Measurements from ENCODE around the gene KASH5.

Gene KASH5

DNA sequence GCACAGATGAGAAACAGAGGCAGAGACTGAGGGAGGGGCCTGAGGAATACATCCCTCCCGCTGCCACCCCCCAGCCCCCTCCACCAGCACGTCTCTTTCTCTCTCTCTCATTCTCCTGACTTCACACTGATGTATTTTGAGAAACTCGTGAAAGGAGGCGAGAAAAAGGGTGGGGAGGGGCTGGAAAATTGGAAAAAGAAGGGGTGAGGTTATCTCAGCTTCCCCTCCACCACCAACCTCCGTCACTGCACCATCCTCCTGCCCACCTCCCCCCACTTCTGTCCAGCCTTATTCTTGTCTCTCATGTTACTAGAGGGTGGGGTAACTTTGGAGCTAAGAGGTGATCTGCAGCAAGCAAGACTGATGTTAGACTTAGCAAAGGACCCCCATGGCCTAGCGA is 51.8 kb downstream of the KASH5 start:
- no peak for DNase-seq
- H3K9ac ChIP-seq (ENCODE audit: low read length), result no peak overlapping the region
- no peaks in the 10 kb centered on the region for H3K4me1 ChIP-seq (ENCODE audit: low read length)
- H3K27me3 ChIP-seq (replicated peaks; ENCODE audit: insufficient read depth, low read length), result peaks cover 73% of the 10 kb centered on the region
- no peak overlapping the region for H3K4me3 ChIP-seq (ENCODE audit: low read length)
- no peaks in the 10 kb centered on the region for H3K79me2 ChIP-seq (ENCODE audit: low read length)
- H3K9me2 ChIP-seq (replicated peaks; ENCODE audit: insufficient read depth, low read length), result no peaks in the 10 kb centered on the region
- H3K9me3 ChIP-seq (replicated peaks; ENCODE audit: insufficient read depth, low read length), result no peaks in the 10 kb centered on the region
- no peak overlapping the region for H2AFZ ChIP-seq (ENCODE audit: low read length)
- no peak overlapping the region for H3K27ac ChIP-seq (ENCODE audit: low read length)
- H3K4me2 ChIP-seq (ENCODE audit: low read depth, low read length), result no peak overlapping the region
- no peaks in the 10 kb centered on the region for H3F3A ChIP-seq (ENCODE audit: insufficient read depth, low read length)
- no peaks in the 10 kb centered on the region for H3K36me3 ChIP-seq (replicated peaks; ENCODE audit: insufficient read depth, low read length)
- TF ChIP-seq, protein P1, sequence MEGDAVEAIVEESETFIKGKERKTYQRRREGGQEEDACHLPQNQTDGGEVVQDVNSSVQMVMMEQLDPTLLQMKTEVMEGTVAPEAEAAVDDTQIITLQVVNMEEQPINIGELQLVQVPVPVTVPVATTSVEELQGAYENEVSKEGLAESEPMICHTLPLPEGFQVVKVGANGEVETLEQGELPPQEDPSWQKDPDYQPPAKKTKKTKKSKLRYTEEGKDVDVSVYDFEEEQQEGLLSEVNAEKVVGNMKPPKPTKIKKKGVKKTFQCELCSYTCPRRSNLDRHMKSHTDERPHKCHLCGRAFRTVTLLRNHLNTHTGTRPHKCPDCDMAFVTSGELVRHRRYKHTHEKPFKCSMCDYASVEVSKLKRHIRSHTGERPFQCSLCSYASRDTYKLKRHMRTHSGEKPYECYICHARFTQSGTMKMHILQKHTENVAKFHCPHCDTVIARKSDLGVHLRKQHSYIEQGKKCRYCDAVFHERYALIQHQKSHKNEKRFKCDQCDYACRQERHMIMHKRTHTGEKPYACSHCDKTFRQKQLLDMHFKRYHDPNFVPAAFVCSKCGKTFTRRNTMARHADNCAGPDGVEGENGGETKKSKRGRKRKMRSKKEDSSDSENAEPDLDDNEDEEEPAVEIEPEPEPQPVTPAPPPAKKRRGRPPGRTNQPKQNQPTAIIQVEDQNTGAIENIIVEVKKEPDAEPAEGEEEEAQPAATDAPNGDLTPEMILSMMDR (IDR thresholded peaks at IDR 0.05; ENCODE audit: low read length), result no peak
- no peak for TF ChIP-seq EZH2phosphoT487 (IDR thresholded peaks at IDR 0.05; ENCODE audit: low read length)
- TF ChIP-seq EZH2 (optimal IDR thresholded peaks at IDR 0.05; ENCODE audit: low read depth, low read length), result no peak
- no peaks in the 10 kb centered on the region for H4K20me1 ChIP-seq (ENCODE audit: insufficient read depth, low read length)

DNA sequence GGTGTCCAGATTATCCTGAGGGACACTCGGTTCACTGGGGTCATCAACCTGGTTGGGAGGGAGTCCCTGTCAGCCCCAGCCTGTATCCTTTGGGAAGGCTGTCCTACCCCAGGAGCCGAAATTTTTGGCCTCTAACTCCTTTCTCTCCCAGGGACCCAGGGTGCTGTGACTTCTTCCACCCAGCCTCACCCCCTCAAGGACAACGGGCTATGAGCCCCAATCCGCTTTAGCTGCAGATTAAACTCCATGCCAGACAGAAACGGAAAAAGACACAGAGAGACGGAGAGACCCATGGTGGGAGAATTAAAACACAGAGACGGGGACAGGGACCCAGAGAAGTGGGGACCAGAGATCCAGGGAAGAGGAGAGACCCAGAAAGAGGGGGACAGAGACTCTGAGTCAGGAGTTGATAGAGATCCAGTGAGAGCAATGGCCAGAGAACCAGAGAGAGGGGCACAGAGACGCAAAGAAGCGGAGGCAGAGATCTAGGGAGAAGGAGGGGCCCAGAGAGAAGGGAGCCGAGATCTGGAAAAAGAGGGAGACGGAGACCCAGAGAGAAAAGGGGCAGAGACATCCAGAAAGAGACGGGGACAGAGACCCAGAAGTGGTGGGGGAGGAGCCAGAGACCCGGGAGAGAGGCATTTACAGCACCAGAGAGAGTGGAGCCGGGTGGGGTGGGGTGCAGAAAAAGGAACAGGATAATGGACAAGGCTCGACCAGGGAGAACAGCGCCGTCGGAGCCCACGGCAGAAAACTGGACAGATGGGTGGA is 52.6 kb downstream of the KASH5 start:
- Histone ChIP-seq H2AFZ (ENCODE audit: low read length) (no peak overlapping the region), H3K9ac (ENCODE audit: low read length) (no peak overlapping the region), H3K4me2 (ENCODE audit: low read depth, low read length) (no peak overlapping the region), H3K36me3 (replicated peaks; ENCODE audit: insufficient read depth, low read length) (no peaks in the 10 kb centered on the region), H3K9me3 (replicated peaks; ENCODE audit: insufficient read depth, low read length) (no peaks in the 10 kb centered on the region), H3F3A (ENCODE audit: insufficient read depth, low read length) (no peaks in the 10 kb centered on the region), H3K79me2 (ENCODE audit: low read length) (no peaks in the 10 kb centered on the region), H3K27ac (ENCODE audit: low read length) (no peak overlapping the region), H4K20me1 (ENCODE audit: insufficient read depth, low read length) (no peaks in the 10 kb centered on the region), H3K4me3 (ENCODE audit: low read length) (no peak overlapping the region), H3K27me3 (replicated peaks; ENCODE audit: insufficient read depth, low read length) (peaks cover 65% of the 10 kb centered on the region), H3K9me2 (replicated peaks; ENCODE audit: insufficient read depth, low read length) (no peaks in the 10 kb centered on the region), H3K4me1 (ENCODE audit: low read length) (no peaks in the 10 kb centered on the region)
- TF ChIP-seq EZH2phosphoT487 (IDR thresholded peaks at IDR 0.05; ENCODE audit: low read length) (no peak), EZH2 (optimal IDR thresholded peaks at IDR 0.05; ENCODE audit: low read depth, low read length) (no peak)
- TF ChIP-seq, protein P1 (IDR thresholded peaks at IDR 0.05; ENCODE audit: low read length), result no peak
- DNase-seq, result no peak

DNA sequence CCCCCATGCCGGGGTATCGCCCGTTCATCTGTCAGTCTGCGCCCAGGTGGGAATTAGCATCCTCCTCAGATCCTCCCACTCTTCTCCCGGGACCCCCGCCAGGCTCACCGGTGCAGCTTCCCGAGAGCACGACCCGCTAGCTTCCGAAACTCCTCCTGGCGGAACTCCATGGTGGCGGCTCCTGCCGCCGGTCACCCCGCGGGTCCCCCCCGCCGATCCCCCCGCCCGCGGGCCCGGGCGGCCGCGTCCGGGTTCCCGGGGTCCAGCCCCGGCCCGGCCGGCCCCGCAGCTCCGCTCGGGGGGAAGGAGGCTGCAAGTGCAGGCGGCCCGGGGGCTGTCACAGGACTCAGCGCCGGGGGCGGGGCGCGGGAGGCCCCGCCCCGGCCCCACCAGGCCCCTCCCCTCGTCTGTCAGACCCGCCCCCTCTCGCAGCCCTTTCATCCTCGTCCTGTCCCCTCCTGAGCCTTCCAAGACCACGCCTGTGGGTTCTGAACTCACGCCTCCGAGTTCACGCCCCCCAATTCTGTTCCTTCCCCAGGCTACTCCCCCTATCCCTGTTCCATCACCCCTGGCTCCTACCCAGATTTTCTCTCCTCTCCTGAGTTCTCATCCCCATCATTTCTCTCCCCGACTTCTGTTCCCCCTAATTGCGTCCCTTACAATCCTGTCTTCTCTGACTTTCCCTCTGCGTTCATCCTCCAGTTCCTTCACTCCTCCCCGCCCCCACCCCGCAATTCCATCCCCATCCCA is 53.3 kb downstream of the KASH5 start, which contains the start of gene SLC17A7:
TSS of gene SLC17A7 (minus strand) at position 318 of the 750 bp plus-strand sequence. CDS start at position 170, 148 bp downstream.
- Histone ChIP-seq H3K4me2 (ENCODE audit: low read depth, low read length) (peak within 1 kb of the TSS; percentile 90; the same call in 1 of the 2 replicates), H3K9me2 (replicated peaks; ENCODE audit: insufficient read depth, low read length) (no peaks in the 10 kb centered on the region), H3K27me3 (replicated peaks; ENCODE audit: insufficient read depth, low read length) (peaks cover 58% of the 10 kb centered on the region), H4K20me1 (ENCODE audit: insufficient read depth, low read length) (no peaks in the 10 kb centered on the region), H3F3A (ENCODE audit: insufficient read depth, low read length) (no peaks in the 10 kb centered on the region; the same call in 1 of the 2 replicates), H3K4me3 (ENCODE audit: low read length) (0 out of 2 replicates have a peak within 1 kb of the TSS, but pooled peaks have one; percentile 84), H3K9ac (ENCODE audit: low read length) (no peak within 1 kb of the TSS), H3K27ac (ENCODE audit: low read length) (no peak within 1 kb of the TSS), H3K79me2 (ENCODE audit: low read length) (no peaks in the 10 kb centered on the region), H2AFZ (ENCODE audit: low read length) (no peak within 1 kb of the TSS), H3K9me3 (replicated peaks; ENCODE audit: insufficient read depth, low read length) (no peaks in the 10 kb centered on the region), H3K36me3 (replicated peaks; ENCODE audit: insufficient read depth, low read length) (no peaks in the 10 kb centered on the region), H3K4me1 (ENCODE audit: low read length) (no peaks in the 10 kb centered on the region)
- no peak for TF ChIP-seq EZH2 (optimal IDR thresholded peaks at IDR 0.05; ENCODE audit: low read depth, low read length)
- TF ChIP-seq, protein P1 (IDR thresholded peaks at IDR 0.05; ENCODE audit: low read length), result no peak
- no peak for TF ChIP-seq EZH2phosphoT487 (IDR thresholded peaks at IDR 0.05; ENCODE audit: low read length)
- DNase-seq, result no peak

Measured in MM.1S (cell line).